WTC11 (cell line): ENCODE measurements around the gene ANTXR1. TPM values are rescaled to one million over a fixed set of nuclear protein-coding genes. Genes with fewer than 3 reads are reported as not detected.

ENCODE experiments used
- ATAC-seq: fragments of 200-7000 bp; cut with Tn5 transposase; 2 replicates; pipeline ENCODE4 v1.10.0; 2021; ENCODE audit warnings: mild to moderate bottlenecking, moderate library complexity
- CTCF ChIA-PET: fragments of 300-600 bp; sonication (Branson Sonifier 250); formaldehyde crosslinking; loops from one replicate; lab custom pipeline; 2021; ENCODE audit warnings: antibody characterized with exemption; lab: Charles Lee
- POLR2A ChIA-PET: fragments of 350-600 bp; sonication (Branson Sonifier 250); formaldehyde crosslinking; loops from one replicate; lab custom pipeline; 2021; ENCODE audit warnings: antibody characterized with exemption; lab: Charles Lee
- DNase-seq: peaks from one replicate; pipeline ENCODE4 v3.0.0; 2021; ENCODE audit warnings: low spot score
- H3K27ac Mint-ChIP-seq: 2 replicates; pipeline ENCODE4 v1.8.0; 2021; ENCODE audit warnings: mixed read lengths
- H3K27me3 Mint-ChIP-seq: 2 replicates; pipeline ENCODE4 v1.8.0; 2021; ENCODE audit warnings: low read depth, mild to moderate bottlenecking, moderate library complexity, mixed read lengths
- H3K36me3 Mint-ChIP-seq: 2 replicates; pipeline ENCODE4 v1.8.0; 2021; ENCODE audit warnings: mixed read lengths
- H3K4me1 Mint-ChIP-seq: 2 replicates; pipeline ENCODE4 v1.8.0; 2022; ENCODE audit warnings: mixed read lengths
- H3K4me3 Mint-ChIP-seq: 2 replicates; pipeline ENCODE4 v1.8.0; 2021; ENCODE audit warnings: mild to moderate bottlenecking, moderate library complexity, mixed read lengths
- H3K9me3 Mint-ChIP-seq: 2 replicates; pipeline ENCODE4 v1.8.0; 2021; ENCODE audit warnings: mixed read lengths
- ATF2 ChIP-seq: sonication (generic); formaldehyde crosslinking; IDR thresholded peaks from 2 replicates; pipeline ENCODE4 v1.8.1; 2022; ENCODE audit warnings: low read depth, missing genetic modification reagents, borderline replicate concordance
- CREB1 ChIP-seq: sonication (generic); formaldehyde crosslinking; IDR thresholded peaks from 2 replicates; pipeline ENCODE4 v1.8.0; 2023; ENCODE audit warnings: mild to moderate bottlenecking, missing genetic modification reagents
- CTCF ChIP-seq: fragments of 200-600 bp; IDR thresholded peaks from 2 replicates; pipeline ENCODE4 v1.8.0; 2022; ENCODE audit warnings: antibody characterized with exemption
- EMX1 ChIP-seq: fragments of 250-450 bp; sonication (Bioruptor Pico); IDR thresholded peaks from 2 replicates; pipeline ENCODE4 v1.8.0; 2021; ENCODE audit warnings: mild to moderate bottlenecking
- ERG ChIP-seq: fragments of 250-450 bp; sonication (Bioruptor Pico); IDR thresholded peaks from 2 replicates; pipeline ENCODE4 v1.8.0; 2021; ENCODE audit warnings: mild to moderate bottlenecking
- ESRRA ChIP-seq: sonication (generic); formaldehyde crosslinking; IDR thresholded peaks from 2 replicates; pipeline ENCODE4 v1.8.1; 2022; ENCODE audit warnings: mild to moderate bottlenecking, missing genetic modification reagents, borderline replicate concordance
- ETV6 ChIP-seq: sonication (generic); formaldehyde crosslinking; IDR thresholded peaks from 2 replicates; pipeline ENCODE4 v1.8.1; 2022; ENCODE audit warnings: mild to moderate bottlenecking, missing genetic modification reagents
- GRHL2 ChIP-seq: fragments of 250-450 bp; sonication (Bioruptor Pico); IDR thresholded peaks from 2 replicates; pipeline ENCODE4 v1.8.0; 2022; ENCODE audit warnings: mild to moderate bottlenecking, moderate library complexity; ENCODE audit not compliant: insufficient replicate concordance, severe bottlenecking
- GTF2I ChIP-seq: fragments of 250-450 bp; sonication (Bioruptor Pico); conservative IDR thresholded peaks from 2 replicates; pipeline ENCODE4 v1.4.0; 2021; ENCODE audit warnings: mild to moderate bottlenecking
- JUN ChIP-seq: sonication (generic); formaldehyde crosslinking; IDR thresholded peaks from 2 replicates; pipeline ENCODE4 v1.8.0; 2023; ENCODE audit warnings: mild to moderate bottlenecking, missing genetic modification reagents
- NR1H2 ChIP-seq: sonication (generic); formaldehyde crosslinking; IDR thresholded peaks from 2 replicates; pipeline ENCODE4 v1.9.0; 2021; ENCODE audit warnings: mild to moderate bottlenecking, moderate library complexity, missing genetic modification reagents
- PRRX2 ChIP-seq: fragments of 250-450 bp; sonication (Bioruptor Pico); IDR thresholded peaks from 2 replicates; pipeline ENCODE4 v1.8.0; 2021; ENCODE audit warnings: mild to moderate bottlenecking
- SMAD3 ChIP-seq: sonication (generic); formaldehyde crosslinking; IDR thresholded peaks from 2 replicates; pipeline ENCODE4 v1.8.0; 2022; ENCODE audit warnings: missing genetic modification reagents, mild to moderate bottlenecking, borderline replicate concordance
- SP1 ChIP-seq: sonication (generic); formaldehyde crosslinking; conservative IDR thresholded peaks from 2 replicates; pipeline ENCODE4 v1.8.1; 2022; ENCODE audit warnings: missing genetic modification reagents
- ZNF138 ChIP-seq: sonication (generic); formaldehyde crosslinking; conservative IDR thresholded peaks from 2 replicates; pipeline ENCODE4 v1.8.1; 2022; ENCODE audit warnings: mild to moderate bottlenecking, moderate library complexity, missing genetic modification reagents
- ZNF281 ChIP-seq: sonication (generic); formaldehyde crosslinking; IDR thresholded peaks from 2 replicates; pipeline ENCODE4 v1.8.0; 2023; ENCODE audit warnings: mild to moderate bottlenecking, missing genetic modification reagents
- ZNF423 ChIP-seq: fragments of 250-450 bp; sonication (Bioruptor Pico); IDR thresholded peaks from 2 replicates; pipeline ENCODE4 v2.1.2; 2022; ENCODE audit warnings: mild to moderate bottlenecking, moderate library complexity
- total RNA-seq: library from RNA; stranded (reverse); gene quantifications from 3 replicates; pipeline ENCODE4 v1.2.3, GENCODE V29; 2021
- TF ChIP-seq, protein P1 (sequence below): sonication (generic); formaldehyde crosslinking; IDR thresholded peaks from 2 replicates; pipeline ENCODE4 v1.8.0; 2022; ENCODE audit warnings: mild to moderate bottlenecking, missing genetic modification reagents
- TF ChIP-seq, protein P2 (sequence below): sonication (generic); formaldehyde crosslinking; IDR thresholded peaks from 2 replicates; pipeline ENCODE4 v1.8.1; 2022; ENCODE audit warnings: missing genetic modification reagents, borderline replicate concordance

The ANTXR1 gene
- total RNA-seq, 1 experiment from 2014 or later: 30.0 TPM

- H3K4me3 Mint-ChIP-seq: no peak overlapping the region
- H3K4me1 Mint-ChIP-seq: no peaks in the 10 kb centered on the region
- H3K36me3 Mint-ChIP-seq: no peaks in the 10 kb centered on the region; the same call in 1 of the 2 replicates
- TF ChIP-seq JUN (CRISPR knock-in tag): no peak
- TF ChIP-seq ZNF423: no peak
- TF ChIP-seq GTF2I: no peak
- TF ChIP-seq, protein P1, sequence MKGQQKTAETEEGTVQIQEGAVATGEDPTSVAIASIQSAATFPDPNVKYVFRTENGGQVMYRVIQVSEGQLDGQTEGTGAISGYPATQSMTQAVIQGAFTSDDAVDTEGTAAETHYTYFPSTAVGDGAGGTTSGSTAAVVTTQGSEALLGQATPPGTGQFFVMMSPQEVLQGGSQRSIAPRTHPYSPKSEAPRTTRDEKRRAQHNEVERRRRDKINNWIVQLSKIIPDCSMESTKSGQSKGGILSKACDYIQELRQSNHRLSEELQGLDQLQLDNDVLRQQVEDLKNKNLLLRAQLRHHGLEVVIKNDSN: no peak
- POLR2A ChIA-PET: no interaction called here
- no peaks in the 10 kb centered on the region for H3K9me3 Mint-ChIP-seq
- ATAC-seq (no peak), DNase-seq (no peak)
- CTCF ChIA-PET: no interaction called here
- no peaks in the 10 kb centered on the region for H3K27me3 Mint-ChIP-seq
- no peak overlapping the region for H3K27ac Mint-ChIP-seq
Measured at GRCh38 chr2:69131983-69132675, 119.2 kb downstream of the ANTXR1 start.

DNA sequence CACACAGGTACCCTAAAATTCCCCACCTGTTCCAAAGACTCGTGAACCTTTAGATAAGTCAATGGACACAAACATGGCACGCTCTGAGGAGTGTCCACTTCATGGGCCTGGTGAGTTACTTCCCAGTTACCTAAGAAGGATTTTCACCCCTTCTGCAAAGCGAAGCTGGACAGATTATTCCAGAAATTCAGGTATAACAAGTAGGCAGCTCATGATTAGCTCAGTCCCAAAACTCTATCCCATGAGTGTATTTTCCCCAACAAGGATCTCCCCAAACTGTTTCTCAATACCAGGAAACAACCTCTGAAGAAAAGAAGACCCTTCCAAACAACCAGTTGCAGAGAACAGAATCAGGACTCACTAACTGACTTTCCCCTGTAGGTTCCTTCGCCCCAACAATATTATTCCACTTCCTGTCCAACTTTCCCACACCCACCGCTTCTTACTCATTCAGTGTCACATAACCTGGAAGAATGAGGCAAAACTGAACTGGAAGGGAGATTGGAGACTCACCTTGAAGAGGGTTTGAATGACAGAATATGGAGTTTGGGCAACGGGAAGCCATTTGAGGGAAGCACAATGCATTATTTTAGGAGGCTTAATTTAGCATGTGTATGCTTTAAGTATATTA, 120.1 kb downstream of the ANTXR1 start:
- TF ChIP-seq CREB1: no peak
- TF ChIP-seq PRRX2: no peak
- TF ChIP-seq ZNF138 (CRISPR knock-in tag): no peak
- no peak for TF ChIP-seq EMX1
- TF ChIP-seq ZNF281 (CRISPR knock-in tag): no peak
- no peak for TF ChIP-seq GRHL2 (CRISPR knock-in tag)
- TF ChIP-seq NR1H2 (CRISPR knock-in tag): no peak
- no peak for TF ChIP-seq ATF2 (CRISPR knock-in tag)
- TF ChIP-seq CTCF: no peak
- TF ChIP-seq ERG (CRISPR knock-in tag): no peak
- CTCF ChIA-PET: no interaction called here
- Mint-ChIP-seq H3K4me1 (peaks cover 1% of the 10 kb centered on the region), H3K27me3 (no peaks in the 10 kb centered on the region), H3K36me3 (no peaks in the 10 kb centered on the region; the same call in 1 of the 2 replicates), H3K27ac (no peak overlapping the region; the same call in 1 of the 2 replicates), H3K4me3 (no peak overlapping the region), H3K9me3 (no peaks in the 10 kb centered on the region)
- ATAC-seq (no peak), DNase-seq (no peak)
- POLR2A ChIA-PET: no interaction called here

- Mint-ChIP-seq H3K27me3 (no peaks in the 10 kb centered on the region), H3K27ac (no peak overlapping the region), H3K36me3 (no peaks in the 10 kb centered on the region; the same call in 1 of the 2 replicates), H3K4me1 (peaks cover 7% of the 10 kb centered on the region), H3K4me3 (no peak overlapping the region), H3K9me3 (no peaks in the 10 kb centered on the region)
- TF ChIP-seq GRHL2 (CRISPR knock-in tag) (no peak), ESRRA (CRISPR knock-in tag) (no peak), ETV6 (no peak), SP1 (CRISPR knock-in tag) (no peak), SMAD3 (CRISPR knock-in tag) (no peak)
- TF ChIP-seq, protein P2, sequence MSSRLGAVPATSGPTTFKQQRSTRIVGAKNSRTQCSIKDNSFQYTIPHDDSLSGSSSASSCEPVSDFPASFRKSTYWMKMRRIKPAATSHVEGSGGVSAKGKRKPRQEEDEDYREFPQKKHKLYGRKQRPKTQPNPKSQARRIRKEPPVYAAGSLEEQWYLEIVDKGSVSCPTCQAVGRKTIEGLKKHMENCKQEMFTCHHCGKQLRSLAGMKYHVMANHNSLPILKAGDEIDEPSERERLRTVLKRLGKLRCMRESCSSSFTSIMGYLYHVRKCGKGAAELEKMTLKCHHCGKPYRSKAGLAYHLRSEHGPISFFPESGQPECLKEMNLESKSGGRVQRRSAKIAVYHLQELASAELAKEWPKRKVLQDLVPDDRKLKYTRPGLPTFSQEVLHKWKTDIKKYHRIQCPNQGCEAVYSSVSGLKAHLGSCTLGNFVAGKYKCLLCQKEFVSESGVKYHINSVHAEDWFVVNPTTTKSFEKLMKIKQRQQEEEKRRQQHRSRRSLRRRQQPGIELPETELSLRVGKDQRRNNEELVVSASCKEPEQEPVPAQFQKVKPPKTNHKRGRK (CRISPR knock-in tag): no peak
- CTCF ChIA-PET: no interaction called here
- ATAC-seq (no peak), DNase-seq (no peak)
- POLR2A ChIA-PET: no interaction called here
Measured at GRCh38 chr2:69133898-69134297, 120.9 kb downstream of the ANTXR1 start.
